ENCODE measurements around the gene EDN3.

DNA sequence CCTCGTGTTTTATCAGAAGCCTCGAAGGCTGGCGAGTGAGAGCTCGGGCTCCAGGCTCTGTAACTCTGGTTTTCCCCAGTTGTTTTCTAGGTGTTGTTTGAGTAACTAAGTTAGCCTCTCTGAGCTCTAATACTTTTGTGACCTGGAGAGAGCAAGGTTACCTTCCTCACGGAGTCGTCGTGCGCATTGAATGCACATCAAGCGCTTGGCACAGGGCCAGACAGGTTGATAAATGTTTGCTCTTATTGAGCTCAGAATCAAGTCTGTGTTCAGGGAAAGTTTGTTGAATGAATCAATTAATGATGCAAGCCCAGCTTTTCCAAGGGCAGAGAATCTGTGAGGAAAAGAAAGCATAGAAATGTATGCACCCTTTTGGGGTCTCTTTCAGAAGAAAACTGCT, 33.5 kb downstream of the EDN3 start:
- TF ChIP-seq EZH2phosphoT487 (conservative IDR thresholded peaks at IDR 0.05; ENCODE audit: low read length), result no peak
- TF ChIP-seq, protein P1, sequence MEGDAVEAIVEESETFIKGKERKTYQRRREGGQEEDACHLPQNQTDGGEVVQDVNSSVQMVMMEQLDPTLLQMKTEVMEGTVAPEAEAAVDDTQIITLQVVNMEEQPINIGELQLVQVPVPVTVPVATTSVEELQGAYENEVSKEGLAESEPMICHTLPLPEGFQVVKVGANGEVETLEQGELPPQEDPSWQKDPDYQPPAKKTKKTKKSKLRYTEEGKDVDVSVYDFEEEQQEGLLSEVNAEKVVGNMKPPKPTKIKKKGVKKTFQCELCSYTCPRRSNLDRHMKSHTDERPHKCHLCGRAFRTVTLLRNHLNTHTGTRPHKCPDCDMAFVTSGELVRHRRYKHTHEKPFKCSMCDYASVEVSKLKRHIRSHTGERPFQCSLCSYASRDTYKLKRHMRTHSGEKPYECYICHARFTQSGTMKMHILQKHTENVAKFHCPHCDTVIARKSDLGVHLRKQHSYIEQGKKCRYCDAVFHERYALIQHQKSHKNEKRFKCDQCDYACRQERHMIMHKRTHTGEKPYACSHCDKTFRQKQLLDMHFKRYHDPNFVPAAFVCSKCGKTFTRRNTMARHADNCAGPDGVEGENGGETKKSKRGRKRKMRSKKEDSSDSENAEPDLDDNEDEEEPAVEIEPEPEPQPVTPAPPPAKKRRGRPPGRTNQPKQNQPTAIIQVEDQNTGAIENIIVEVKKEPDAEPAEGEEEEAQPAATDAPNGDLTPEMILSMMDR (IDR thresholded peaks at IDR 0.05; ENCODE audit: insufficient read depth, low read length, poor library complexity, severe bottlenecking), result no peak
